ENCODE results near the gene VIT.

- TF ChIP-seq EZH2 (IDR thresholded peaks at IDR 0.05; ENCODE audit: low read length, missing control alignments) (no peak), CTCF (conservative IDR thresholded peaks at IDR 0.05 in 1 of 2, IDR thresholded peaks at IDR 0.05 in 1 of 2; ENCODE audit: low read depth in 1 of 2, low read length in 2 of 2) (no peak)
Measured at GRCh38 chr2:36675579-36676282, 20.8 kb upstream of the VIT start.
